Heart left ventricle (tissue), 13 donors: ENCODE data around the gene ARHGAP19.

Source experiments
- CTCF ChIP-seq, 12 donors: fragments of 200-600 bp; sonication (generic) in 4 of 12; IDR thresholded peaks; one replicate each; pipeline versions ENCODE4 v1.5.0 to v1.8.0; 2018 to 2022; ENCODE audit warnings: antibody characterized with exemption in 12 of 12, mild to moderate bottlenecking in 5 of 12
- POLR2A ChIP-seq, 2 donors: fragments of 450-650 bp; IDR thresholded peaks; one replicate each; pipeline ENCODE4 v1.6.1; 2017; ENCODE audit warnings: antibody characterized with exemption in 2 of 2, mild to moderate bottlenecking in 2 of 2, moderate library complexity in 2 of 2
- donor health status: ischemic (EF 13 %, LVEDD 7.1; RV severe dilation, severe dysfunction).
- donor health status: DM: no; HTN: yes; CAD: no.
- donor health status: DM: no; HTN: no; CAD: no.
- donor health status: ischemic (EF 25% LVEDD 6.9; RV normal size, moderate dysfunction).
- donor health status: ischemic (EF 25% LVEDD 5.7; RV mildly dilated, moderate dysfunction).
- donor health status: ischemic (EF 35%, LVEDD 5.7; RV mildly dilated, moderate dysfunction).
- donor health status: nonischemic (EF 11% LVEDD 7.7; RV severe dilation, severe dysfunction).
- donor health status: DM: yes; HTN: yes; CAD: no.
- donor health status: PGD.
- donor health status: ischemic (EF 29% LVEDD 5.4; RV normal size, mild dysfunction).
- donor health status: nonischemic (EF 23%, LVEDD 6.1; RV moderate dilation, normal function).

GRCh38 chr10:97196223-97197029 is 96.0 kb downstream of the ARHGAP19 start:
- TF ChIP-seq CTCF (IDR thresholded peaks at IDR 0.05) (peak; percentile 33 to 72 (median 52)), POLR2A (IDR thresholded peaks at IDR 0.05) (no peak)
